ENCODE results near the gene SHB.

DNA sequence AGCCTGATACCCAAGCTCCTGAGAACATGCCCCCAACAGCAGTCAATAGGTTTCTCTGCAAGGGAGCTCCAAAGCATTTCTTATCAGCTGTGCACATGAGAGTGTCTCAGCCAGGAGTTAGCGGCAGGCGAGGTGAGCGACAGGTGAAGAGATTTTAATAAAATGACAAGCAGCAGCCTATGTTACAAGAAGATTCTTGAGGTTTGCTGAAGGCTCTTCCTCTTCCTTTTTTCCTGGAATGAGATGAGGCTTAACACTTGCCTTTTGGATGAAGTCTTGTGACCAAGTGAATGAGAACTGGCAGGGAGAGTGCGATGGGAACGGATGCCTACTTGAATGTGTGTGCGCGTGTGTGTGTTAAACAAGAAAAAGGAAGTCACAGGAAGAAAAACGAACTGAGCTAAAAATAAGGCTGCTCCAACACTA lies 76.1 kb downstream of the SHB start:
- TF ChIP-seq POLR2AphosphoS5 (IDR thresholded peaks at IDR 0.05; ENCODE audit: low read depth, low read length) (no peak), FOXP2 (optimal IDR thresholded peaks at IDR 0.05; ENCODE audit: borderline replicate concordance, extremely low read depth, extremely low read length, insufficient read depth) (no peak), TAF1 (IDR thresholded peaks at IDR 0.05; ENCODE audit: borderline replicate concordance, insufficient read depth, low read length) (no peak), SIN3A (IDR thresholded peaks at IDR 0.05; ENCODE audit: borderline replicate concordance, insufficient read depth, low read length) (no peak)
- TF ChIP-seq, protein P1, sequence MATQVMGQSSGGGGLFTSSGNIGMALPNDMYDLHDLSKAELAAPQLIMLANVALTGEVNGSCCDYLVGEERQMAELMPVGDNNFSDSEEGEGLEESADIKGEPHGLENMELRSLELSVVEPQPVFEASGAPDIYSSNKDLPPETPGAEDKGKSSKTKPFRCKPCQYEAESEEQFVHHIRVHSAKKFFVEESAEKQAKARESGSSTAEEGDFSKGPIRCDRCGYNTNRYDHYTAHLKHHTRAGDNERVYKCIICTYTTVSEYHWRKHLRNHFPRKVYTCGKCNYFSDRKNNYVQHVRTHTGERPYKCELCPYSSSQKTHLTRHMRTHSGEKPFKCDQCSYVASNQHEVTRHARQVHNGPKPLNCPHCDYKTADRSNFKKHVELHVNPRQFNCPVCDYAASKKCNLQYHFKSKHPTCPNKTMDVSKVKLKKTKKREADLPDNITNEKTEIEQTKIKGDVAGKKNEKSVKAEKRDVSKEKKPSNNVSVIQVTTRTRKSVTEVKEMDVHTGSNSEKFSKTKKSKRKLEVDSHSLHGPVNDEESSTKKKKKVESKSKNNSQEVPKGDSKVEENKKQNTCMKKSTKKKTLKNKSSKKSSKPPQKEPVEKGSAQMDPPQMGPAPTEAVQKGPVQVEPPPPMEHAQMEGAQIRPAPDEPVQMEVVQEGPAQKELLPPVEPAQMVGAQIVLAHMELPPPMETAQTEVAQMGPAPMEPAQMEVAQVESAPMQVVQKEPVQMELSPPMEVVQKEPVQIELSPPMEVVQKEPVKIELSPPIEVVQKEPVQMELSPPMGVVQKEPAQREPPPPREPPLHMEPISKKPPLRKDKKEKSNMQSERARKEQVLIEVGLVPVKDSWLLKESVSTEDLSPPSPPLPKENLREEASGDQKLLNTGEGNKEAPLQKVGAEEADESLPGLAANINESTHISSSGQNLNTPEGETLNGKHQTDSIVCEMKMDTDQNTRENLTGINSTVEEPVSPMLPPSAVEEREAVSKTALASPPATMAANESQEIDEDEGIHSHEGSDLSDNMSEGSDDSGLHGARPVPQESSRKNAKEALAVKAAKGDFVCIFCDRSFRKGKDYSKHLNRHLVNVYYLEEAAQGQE (IDR thresholded peaks at IDR 0.05; ENCODE audit: insufficient read depth in 1 of 2, low read depth in 2 of 2, low read length in 2 of 2), result no peak
